Measurements from ENCODE around the gene IQCE. TPM values are rescaled to one million over a fixed set of nuclear protein-coding genes. Genes with fewer than 3 reads are reported as not detected.

The IQCE gene
- total RNA-seq, 1 experiment from 2014 or later: 4.0 TPM

GRCh38 chr7:2621948-2622640 lies 63.3 kb downstream of the IQCE start:
- H3K4me3 ChIP-seq (ENCODE audit: insufficient read depth, low read depth, low read length): no peak overlapping the region
- peak; percentile 92 for DNase-seq
- H3K27me3 ChIP-seq (ENCODE audit: control insufficient read depth, insufficient read depth, low read length): no peaks in the 10 kb centered on the region
- no peaks in the 10 kb centered on the region for H3K36me3 ChIP-seq (replicated peaks; ENCODE audit: control insufficient read depth, insufficient read depth, low read length)

- no peaks in the 10 kb centered on the region for H3K36me3 ChIP-seq (replicated peaks; ENCODE audit: control insufficient read depth, insufficient read depth, low read length)
- no peaks in the 10 kb centered on the region for H3K27me3 ChIP-seq (ENCODE audit: control insufficient read depth, insufficient read depth, low read length)
- DNase-seq: no peak
- no peak overlapping the region for H3K4me3 ChIP-seq (ENCODE audit: insufficient read depth, low read depth, low read length)
These were observed 64.3 kb downstream of the IQCE start for GRCh38 chr7:2622869-2623697.

GRCh38 chr7:2623698-2624014 lies 64.9 kb downstream of the IQCE start:
- H3K36me3 ChIP-seq (replicated peaks; ENCODE audit: control insufficient read depth, insufficient read depth, low read length): no peaks in the 10 kb centered on the region
- H3K4me3 ChIP-seq (ENCODE audit: insufficient read depth, low read depth, low read length): no peak overlapping the region
- DNase-seq: no peak
- H3K27me3 ChIP-seq (ENCODE audit: control insufficient read depth, insufficient read depth, low read length): no peaks in the 10 kb centered on the region

- H3K4me3 ChIP-seq (ENCODE audit: insufficient read depth, low read depth, low read length): no peak overlapping the region
- H3K27me3 ChIP-seq (ENCODE audit: control insufficient read depth, insufficient read depth, low read length): no peaks in the 10 kb centered on the region
- no peaks in the 10 kb centered on the region for H3K36me3 ChIP-seq (replicated peaks; ENCODE audit: control insufficient read depth, insufficient read depth, low read length)
- no peak for DNase-seq
These were observed 65.6 kb downstream of the IQCE start for GRCh38 chr7:2624293-2624886.

- Histone ChIP-seq H3K4me3 (ENCODE audit: insufficient read depth, low read depth, low read length) (no peak overlapping the region), H3K27me3 (ENCODE audit: control insufficient read depth, insufficient read depth, low read length) (no peaks in the 10 kb centered on the region), H3K36me3 (replicated peaks; ENCODE audit: control insufficient read depth, insufficient read depth, low read length) (no peaks in the 10 kb centered on the region)
- no peak for DNase-seq
These were observed 67.8 kb downstream of the IQCE start for GRCh38 chr7:2626498-2627117.

GRCh38 chr7:2627258-2628129 lies 68.7 kb downstream of the IQCE start:
- Histone ChIP-seq H3K27me3 (ENCODE audit: control insufficient read depth, insufficient read depth, low read length) (no peaks in the 10 kb centered on the region), H3K36me3 (replicated peaks; ENCODE audit: control insufficient read depth, insufficient read depth, low read length) (no peaks in the 10 kb centered on the region), H3K4me3 (ENCODE audit: insufficient read depth, low read depth, low read length) (no peak overlapping the region)

GRCh38 chr7:2628130-2628482 lies 69.3 kb downstream of the IQCE start:
- H3K27me3 ChIP-seq (ENCODE audit: control insufficient read depth, insufficient read depth, low read length): no peaks in the 10 kb centered on the region
- DNase-seq: no peak
- no peak overlapping the region for H3K4me3 ChIP-seq (ENCODE audit: insufficient read depth, low read depth, low read length)
- no peaks in the 10 kb centered on the region for H3K36me3 ChIP-seq (replicated peaks; ENCODE audit: control insufficient read depth, insufficient read depth, low read length)

More at GRCh38 chr7:2627258-2628129, 68.7 kb downstream of the IQCE start:
- no peak for DNase-seq

- no peaks in the 10 kb centered on the region for H3K27me3 ChIP-seq (ENCODE audit: control insufficient read depth, insufficient read depth, low read length)
- DNase-seq: no peak
- peaks cover 1% of the 10 kb centered on the region for H3K36me3 ChIP-seq (replicated peaks; ENCODE audit: control insufficient read depth, insufficient read depth, low read length)
- no peak overlapping the region for H3K4me3 ChIP-seq (ENCODE audit: insufficient read depth, low read depth, low read length)
These were observed 70.1 kb downstream of the IQCE start for GRCh38 chr7:2628891-2629290.

GRCh38 chr7:2629746-2630681 lies 71.2 kb downstream of the IQCE start:
- Histone ChIP-seq H3K4me3 (ENCODE audit: insufficient read depth, low read depth, low read length) (no peak overlapping the region), H3K36me3 (replicated peaks; ENCODE audit: control insufficient read depth, insufficient read depth, low read length) (peaks cover 1% of the 10 kb centered on the region), H3K27me3 (ENCODE audit: control insufficient read depth, insufficient read depth, low read length) (no peaks in the 10 kb centered on the region)
- no peak for DNase-seq

- Histone ChIP-seq H3K36me3 (replicated peaks; ENCODE audit: control insufficient read depth, insufficient read depth, low read length) (peaks cover 3% of the 10 kb centered on the region), H3K4me3 (ENCODE audit: insufficient read depth, low read depth, low read length) (peak within 1 kb of the TSS; percentile 94), H3K27me3 (ENCODE audit: control insufficient read depth, insufficient read depth, low read length) (no peaks in the 10 kb centered on the region)
- DNase-seq: no peak
These were observed 73.4 kb downstream of the IQCE start, which contains the start of gene TTYH3 for GRCh38 chr7:2631946-2632732. TSS of gene TTYH3 (plus strand) at chr7:2631986. CDS start at chr7:2632156, 170 bp downstream.

GRCh38 chr7:2632733-2633537 lies 74.2 kb downstream of the IQCE start:
- no peaks in the 10 kb centered on the region for H3K27me3 ChIP-seq (ENCODE audit: control insufficient read depth, insufficient read depth, low read length)
- peaks cover 3% of the 10 kb centered on the region for H3K36me3 ChIP-seq (replicated peaks; ENCODE audit: control insufficient read depth, insufficient read depth, low read length)
- peak; percentile 84 for DNase-seq
- peak overlapping the region; percentile 94 for H3K4me3 ChIP-seq (ENCODE audit: insufficient read depth, low read depth, low read length)

Data from H7 (cell line).